ENCODE measurements around the gene CPEB4. TPM values are rescaled to one million over a fixed set of nuclear protein-coding genes. Genes with fewer than 3 reads are reported as not detected.

Gene CPEB4
- polyA plus RNA-seq, 2 donors, result 10.3 to 12.4 TPM

DNA sequence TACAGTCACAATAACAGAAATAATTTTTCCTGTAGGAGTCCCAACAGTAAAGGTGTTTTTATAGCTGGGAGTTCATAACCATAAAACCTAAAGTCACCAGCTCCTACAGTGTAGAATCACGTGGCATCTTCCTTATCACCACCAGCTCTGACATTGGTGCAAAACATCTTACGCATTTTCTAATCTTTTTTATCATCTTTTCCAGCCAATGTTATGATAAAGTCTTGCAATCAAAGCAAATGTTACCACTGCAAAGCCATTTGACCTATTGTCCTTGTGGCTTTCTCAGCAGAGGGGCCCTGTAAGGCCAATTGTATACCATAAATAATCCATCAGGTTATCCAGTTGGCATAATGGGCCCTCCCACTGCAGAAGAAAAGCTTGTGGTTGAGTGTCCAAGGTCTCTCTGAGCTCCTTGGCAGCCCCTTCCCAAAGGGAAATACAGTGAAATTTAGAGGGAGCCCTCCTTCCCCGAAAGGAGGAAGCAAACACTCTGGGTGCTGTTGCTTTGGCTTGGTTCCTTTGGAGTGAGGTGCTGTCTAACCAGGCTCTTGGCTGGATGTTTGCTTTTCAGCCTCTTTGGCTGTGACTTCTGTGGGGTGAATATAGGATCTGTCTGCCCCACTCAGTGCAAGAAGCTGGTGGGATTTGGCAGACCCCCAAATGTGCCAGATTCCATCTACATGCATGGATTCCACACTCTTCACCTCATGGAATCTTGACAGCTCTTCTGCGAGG, 29.3 kb upstream of the CPEB4 start:
- no peaks in the 10 kb centered on the region for H3K36me3 ChIP-seq (ENCODE audit: control insufficient read depth in 2 of 2, insufficient read depth in 2 of 2, low read length in 1 of 2)
- H3K27ac ChIP-seq (ENCODE audit: low read depth in 2 of 2, low read length in 1 of 2), result no peak overlapping the region
- H3K4me1 ChIP-seq (ENCODE audit: control insufficient read depth in 2 of 2, insufficient read depth in 2 of 2, low read length in 1 of 2), result no peaks in the 10 kb centered on the region
- no peaks in the 10 kb centered on the region for H3K9me3 ChIP-seq (ENCODE audit: control insufficient read depth in 2 of 2, insufficient read depth in 1 of 2, low read depth in 1 of 2, low read length in 1 of 2)
- whole genome bisulfite sequencing, 2 donors, result 73 to 74% methylated on average over 4 of the region's 4 CpGs
- H3K4me3 ChIP-seq (ENCODE audit: low read depth in 1 of 2, low read length in 2 of 2), result no peak overlapping the region
- H3K27me3 ChIP-seq (ENCODE audit: control insufficient read depth in 1 of 2, insufficient read depth in 2 of 2, low read length in 2 of 2), result no peaks in the 10 kb centered on the region

DNA sequence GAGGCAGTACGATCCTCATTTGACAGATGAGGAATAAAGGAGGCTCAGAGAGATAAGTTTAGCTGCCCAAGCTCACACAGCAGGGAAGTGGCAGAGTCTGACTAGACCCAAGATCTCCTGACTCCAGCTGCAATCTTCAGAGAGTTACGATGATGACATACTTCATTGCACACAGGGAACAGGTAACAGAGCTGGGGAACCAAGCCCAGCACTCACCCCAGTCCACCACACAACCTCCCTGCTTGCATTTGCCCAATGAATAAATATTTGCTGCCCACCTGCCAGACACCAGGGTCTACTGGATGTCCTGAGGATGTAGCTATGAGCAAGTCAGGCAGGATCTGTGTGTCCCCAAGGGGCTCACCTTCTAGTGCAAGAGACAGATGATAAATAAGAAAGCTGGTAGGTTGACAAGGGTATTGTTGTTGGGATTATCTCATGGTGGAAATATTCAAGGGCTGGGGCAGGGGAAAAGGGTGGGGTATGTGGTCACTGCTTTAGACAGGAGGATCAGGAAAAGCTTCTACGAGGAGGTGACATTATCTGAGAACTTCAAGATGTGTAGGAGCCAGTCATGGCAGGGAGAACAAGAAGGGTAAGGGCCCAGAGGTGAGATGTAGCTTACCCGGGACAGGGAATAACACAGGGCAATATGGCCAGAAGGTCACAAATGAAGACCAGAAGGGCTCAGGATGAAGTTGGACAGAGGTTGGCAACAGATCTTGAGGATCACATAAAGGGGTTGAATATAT, 28.6 kb upstream of the CPEB4 start:
- 79% methylated on average over 4 of the region's 4 CpGs for WGBS, 2 donors
- no peaks in the 10 kb centered on the region for H3K36me3 ChIP-seq (ENCODE audit: control insufficient read depth in 2 of 2, insufficient read depth in 2 of 2, low read length in 1 of 2)
- no peaks in the 10 kb centered on the region for H3K4me1 ChIP-seq (ENCODE audit: control insufficient read depth in 2 of 2, insufficient read depth in 2 of 2, low read length in 1 of 2)
- H3K4me3 ChIP-seq (ENCODE audit: low read depth in 1 of 2, low read length in 2 of 2), result no peak overlapping the region
- no peak overlapping the region for H3K27ac ChIP-seq (ENCODE audit: low read depth in 2 of 2, low read length in 1 of 2)
- no peaks in the 10 kb centered on the region for H3K27me3 ChIP-seq (ENCODE audit: control insufficient read depth in 1 of 2, insufficient read depth in 2 of 2, low read length in 2 of 2)
- H3K9me3 ChIP-seq (ENCODE audit: control insufficient read depth in 2 of 2, insufficient read depth in 1 of 2, low read depth in 1 of 2, low read length in 1 of 2), result no peaks in the 10 kb centered on the region

GRCh38 chr5:173862047-173862477, 26.1 kb upstream of the CPEB4 start:
- Histone ChIP-seq H3K27me3 (ENCODE audit: control insufficient read depth in 1 of 2, insufficient read depth in 2 of 2, low read length in 2 of 2) (no peaks in the 10 kb centered on the region), H3K9me3 (ENCODE audit: control insufficient read depth in 2 of 2, insufficient read depth in 1 of 2, low read depth in 1 of 2, low read length in 1 of 2) (no peaks in the 10 kb centered on the region), H3K4me3 (ENCODE audit: low read depth in 1 of 2, low read length in 2 of 2) (no peak overlapping the region), H3K27ac (ENCODE audit: low read depth in 2 of 2, low read length in 1 of 2) (no peak overlapping the region), H3K36me3 (ENCODE audit: control insufficient read depth in 2 of 2, insufficient read depth in 2 of 2, low read length in 1 of 2) (no peaks in the 10 kb centered on the region), H3K4me1 (ENCODE audit: control insufficient read depth in 2 of 2, insufficient read depth in 2 of 2, low read length in 1 of 2) (no peaks in the 10 kb centered on the region)
- WGBS, 2 donors, result 88 to 93% methylated on average over 4 of the region's 4 CpGs

GRCh38 chr5:173863359-173863758, 24.8 kb upstream of the CPEB4 start:
- no peak overlapping the region for H3K4me3 ChIP-seq (ENCODE audit: low read depth in 1 of 2, low read length in 2 of 2)
- no peaks in the 10 kb centered on the region for H3K9me3 ChIP-seq (ENCODE audit: control insufficient read depth in 2 of 2, insufficient read depth in 1 of 2, low read depth in 1 of 2, low read length in 1 of 2)
- H3K36me3 ChIP-seq (ENCODE audit: control insufficient read depth in 2 of 2, insufficient read depth in 2 of 2, low read length in 1 of 2), result no peaks in the 10 kb centered on the region
- H3K27ac ChIP-seq (ENCODE audit: low read depth in 2 of 2, low read length in 1 of 2), result no peak overlapping the region
- H3K4me1 ChIP-seq (ENCODE audit: control insufficient read depth in 2 of 2, insufficient read depth in 2 of 2, low read length in 1 of 2), result peaks cover 0 to 1% of the 10 kb centered on the region in 2 donors
- H3K27me3 ChIP-seq (ENCODE audit: control insufficient read depth in 1 of 2, insufficient read depth in 2 of 2, low read length in 2 of 2), result no peaks in the 10 kb centered on the region
- 78 to 81% methylated on average over 3 of the region's 3 CpGs for WGBS, 2 donors

DNA sequence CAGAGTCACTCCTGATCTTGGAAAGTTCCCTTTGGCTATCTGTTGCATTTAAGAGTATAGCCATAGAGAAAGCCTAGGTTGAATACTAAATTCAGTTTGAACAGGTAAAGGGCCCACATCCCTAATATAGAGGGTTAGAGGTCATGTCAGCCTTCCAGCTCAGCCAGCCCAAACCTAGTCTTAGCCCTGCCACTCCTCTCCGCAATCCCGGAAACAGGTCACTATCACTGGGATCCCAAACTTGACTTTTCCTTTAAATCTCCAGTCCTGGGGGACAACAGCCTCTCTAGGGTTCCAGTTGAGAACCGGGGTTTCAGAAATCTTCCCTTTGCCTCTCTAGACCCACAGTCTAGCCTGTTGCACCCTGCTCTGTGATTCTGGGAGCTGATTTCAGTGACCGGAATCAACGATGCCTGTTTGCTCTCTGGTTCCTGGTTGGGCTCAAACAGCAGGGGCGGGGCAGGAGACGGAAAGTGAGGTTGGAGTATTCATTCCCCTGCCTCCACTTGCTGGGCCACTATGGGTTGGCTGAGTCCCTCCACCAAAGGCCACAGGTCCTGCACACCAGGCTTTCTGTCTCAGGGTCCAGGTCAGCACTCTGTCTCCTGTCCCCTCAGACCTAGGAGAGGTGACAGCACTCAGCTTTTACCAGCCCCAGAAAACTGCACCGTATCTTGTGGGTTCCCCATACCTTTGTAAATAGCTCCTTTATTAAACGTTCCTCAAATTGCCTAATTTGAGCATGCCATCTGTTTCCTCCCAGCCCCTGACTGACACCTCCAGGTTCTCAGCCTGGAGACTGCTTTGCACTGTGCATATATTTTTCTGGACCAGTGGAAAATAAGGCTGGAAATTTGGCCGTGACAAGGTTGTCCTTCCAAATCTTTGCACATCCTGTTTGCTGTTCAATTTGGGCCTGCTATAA, 23.8 kb upstream of the CPEB4 start:
- H3K4me3 ChIP-seq (ENCODE audit: low read depth in 1 of 2, low read length in 2 of 2), result no peak overlapping the region
- no peaks in the 10 kb centered on the region for H3K9me3 ChIP-seq (ENCODE audit: control insufficient read depth in 2 of 2, insufficient read depth in 1 of 2, low read depth in 1 of 2, low read length in 1 of 2)
- H3K27me3 ChIP-seq (ENCODE audit: control insufficient read depth in 1 of 2, insufficient read depth in 2 of 2, low read length in 2 of 2), result no peaks in the 10 kb centered on the region
- H3K36me3 ChIP-seq (ENCODE audit: control insufficient read depth in 2 of 2, insufficient read depth in 2 of 2, low read length in 1 of 2), result no peaks in the 10 kb centered on the region
- peaks cover 0 to 4% of the 10 kb centered on the region in 2 donors for H3K4me1 ChIP-seq (ENCODE audit: control insufficient read depth in 2 of 2, insufficient read depth in 2 of 2, low read length in 1 of 2)
- no peak overlapping the region for H3K27ac ChIP-seq (ENCODE audit: low read depth in 2 of 2, low read length in 1 of 2)
- WGBS, 2 donors, result 64 to 69% methylated on average over 10 of the region's 10 CpGs

DNA sequence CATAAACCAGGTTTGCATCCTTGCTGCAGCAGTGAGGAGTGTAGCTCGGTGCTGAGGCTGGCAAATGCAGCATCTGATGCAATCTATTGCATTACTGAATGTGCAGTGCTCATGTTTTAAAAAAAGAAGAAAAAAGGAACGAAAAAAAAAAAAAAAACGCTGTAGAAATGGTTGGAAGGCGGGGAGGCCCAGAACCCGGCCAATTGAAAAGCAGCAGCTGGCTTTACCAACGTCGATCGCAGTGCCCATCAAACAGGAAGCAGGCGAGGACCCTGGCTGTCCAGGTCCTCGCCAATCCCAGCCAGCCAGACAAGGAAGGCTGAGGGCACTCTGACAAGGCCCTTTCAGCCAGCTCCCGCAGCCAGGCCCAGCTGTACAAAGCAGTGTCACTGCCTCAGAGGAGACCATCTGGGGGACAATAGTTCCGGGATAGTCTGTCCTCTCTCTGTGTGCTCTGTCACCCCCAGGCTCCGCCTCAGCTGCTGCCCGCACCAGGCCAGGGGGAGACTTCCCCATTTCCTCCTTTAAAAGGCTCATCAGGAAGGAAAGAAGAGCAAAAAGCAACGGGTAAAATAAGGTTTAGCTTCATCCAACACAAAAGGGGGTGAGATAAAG, 21.8 kb upstream of the CPEB4 start:
- Histone ChIP-seq H3K27me3 (ENCODE audit: control insufficient read depth in 1 of 2, insufficient read depth in 2 of 2, low read length in 2 of 2) (no peaks in the 10 kb centered on the region), H3K9me3 (ENCODE audit: control insufficient read depth in 2 of 2, insufficient read depth in 1 of 2, low read depth in 1 of 2, low read length in 1 of 2) (no peaks in the 10 kb centered on the region), H3K36me3 (ENCODE audit: control insufficient read depth in 2 of 2, insufficient read depth in 2 of 2, low read length in 1 of 2) (no peaks in the 10 kb centered on the region), H3K4me3 (ENCODE audit: low read depth in 1 of 2, low read length in 2 of 2) (no peak overlapping the region), H3K4me1 (ENCODE audit: control insufficient read depth in 2 of 2, insufficient read depth in 2 of 2, low read length in 1 of 2) (peaks cover 0 to 4% of the 10 kb centered on the region in 2 donors), H3K27ac (ENCODE audit: low read depth in 2 of 2, low read length in 1 of 2) (no peak overlapping the region)
- WGBS, 2 donors, result 77 to 78% methylated on average over 15 of the region's 15 CpGs

GRCh38 chr5:173866858-173867679, 21.1 kb upstream of the CPEB4 start:
- Histone ChIP-seq H3K4me3 (ENCODE audit: low read depth in 1 of 2, low read length in 2 of 2) (no peak overlapping the region), H3K9me3 (ENCODE audit: control insufficient read depth in 2 of 2, insufficient read depth in 1 of 2, low read depth in 1 of 2, low read length in 1 of 2) (no peaks in the 10 kb centered on the region), H3K27me3 (ENCODE audit: control insufficient read depth in 1 of 2, insufficient read depth in 2 of 2, low read length in 2 of 2) (no peaks in the 10 kb centered on the region), H3K27ac (ENCODE audit: low read depth in 2 of 2, low read length in 1 of 2) (peak overlapping the region in 1 of 2 donors; percentile 12), H3K36me3 (ENCODE audit: control insufficient read depth in 2 of 2, insufficient read depth in 2 of 2, low read length in 1 of 2) (no peaks in the 10 kb centered on the region), H3K4me1 (ENCODE audit: control insufficient read depth in 2 of 2, insufficient read depth in 2 of 2, low read length in 1 of 2) (peaks cover 0 to 4% of the 10 kb centered on the region in 2 donors)
- 96% methylated on average over 17 of the region's 17 CpGs for WGBS, 2 donors

GRCh38 chr5:173868096-173868880, 19.9 kb upstream of the CPEB4 start:
- Histone ChIP-seq H3K4me1 (ENCODE audit: control insufficient read depth in 2 of 2, insufficient read depth in 2 of 2, low read length in 1 of 2) (peaks cover 0 to 4% of the 10 kb centered on the region in 2 donors), H3K36me3 (ENCODE audit: control insufficient read depth in 2 of 2, insufficient read depth in 2 of 2, low read length in 1 of 2) (no peaks in the 10 kb centered on the region), H3K27ac (ENCODE audit: low read depth in 2 of 2, low read length in 1 of 2) (peak overlapping the region; percentile 46 to 47), H3K4me3 (ENCODE audit: low read depth in 1 of 2, low read length in 2 of 2) (no peak overlapping the region), H3K9me3 (ENCODE audit: control insufficient read depth in 2 of 2, insufficient read depth in 1 of 2, low read depth in 1 of 2, low read length in 1 of 2) (no peaks in the 10 kb centered on the region), H3K27me3 (ENCODE audit: control insufficient read depth in 1 of 2, insufficient read depth in 2 of 2, low read length in 2 of 2) (no peaks in the 10 kb centered on the region)
- 49% methylated on average over 7 of the region's 7 CpGs for WGBS, 2 donors

Measured in esophagus (tissue), 2 donors.